Prostate gland (tissue), 2 donors: Measurements from ENCODE around the gene NLGN4Y.

ENCODE experiments used
- POLR2A ChIP-seq: fragments of 450-650 bp; IDR thresholded peaks from one replicate; pipeline ENCODE4 v1.6.1; 2016; ENCODE audit warnings: antibody characterized with exemption, mild to moderate bottlenecking
- POLR2AphosphoS5 ChIP-seq: sonication (generic); formaldehyde crosslinking; IDR thresholded peaks from one replicate; pipeline ENCODE4 v1.6.1; 2017; ENCODE audit warnings: antibody characterized with exemption
- TF ChIP-seq, protein P1 (sequence below), 4 experiments: fragments of 200-600 bp in 2 of 4; fragments of 450-650 bp in 2 of 4; sonication (generic) in 2 of 4; IDR thresholded peaks; 1 replicate in 3 of 4; 2 replicates in 1 of 4; pipeline ENCODE4 v1.5.1; 2016 to 2019; ENCODE audit warnings: antibody characterized with exemption in 4 of 4, mild to moderate bottlenecking in 2 of 4, moderate library complexity in 2 of 4

DNA sequence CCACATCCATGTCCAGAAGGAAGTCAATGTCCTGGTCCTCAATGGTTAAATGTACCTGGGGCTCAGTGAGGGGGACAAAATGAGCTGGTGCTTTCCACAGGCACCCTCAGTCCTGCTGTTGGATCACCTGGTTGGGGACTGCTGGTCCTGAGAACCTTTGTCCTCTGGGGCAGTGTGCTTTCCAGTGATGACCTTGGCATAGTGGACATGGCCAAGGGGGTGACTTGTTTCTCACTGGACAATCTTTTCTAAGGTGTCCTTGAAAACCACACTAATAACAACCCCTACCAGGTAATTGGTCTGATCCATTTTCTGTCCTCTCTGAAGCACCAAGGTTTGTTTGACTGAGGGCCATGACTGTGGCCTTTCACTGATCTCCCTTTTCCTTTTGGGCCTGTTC is 294.1 kb downstream of the NLGN4Y start:
- no peak for TF ChIP-seq POLR2AphosphoS5
- TF ChIP-seq, protein P1, sequence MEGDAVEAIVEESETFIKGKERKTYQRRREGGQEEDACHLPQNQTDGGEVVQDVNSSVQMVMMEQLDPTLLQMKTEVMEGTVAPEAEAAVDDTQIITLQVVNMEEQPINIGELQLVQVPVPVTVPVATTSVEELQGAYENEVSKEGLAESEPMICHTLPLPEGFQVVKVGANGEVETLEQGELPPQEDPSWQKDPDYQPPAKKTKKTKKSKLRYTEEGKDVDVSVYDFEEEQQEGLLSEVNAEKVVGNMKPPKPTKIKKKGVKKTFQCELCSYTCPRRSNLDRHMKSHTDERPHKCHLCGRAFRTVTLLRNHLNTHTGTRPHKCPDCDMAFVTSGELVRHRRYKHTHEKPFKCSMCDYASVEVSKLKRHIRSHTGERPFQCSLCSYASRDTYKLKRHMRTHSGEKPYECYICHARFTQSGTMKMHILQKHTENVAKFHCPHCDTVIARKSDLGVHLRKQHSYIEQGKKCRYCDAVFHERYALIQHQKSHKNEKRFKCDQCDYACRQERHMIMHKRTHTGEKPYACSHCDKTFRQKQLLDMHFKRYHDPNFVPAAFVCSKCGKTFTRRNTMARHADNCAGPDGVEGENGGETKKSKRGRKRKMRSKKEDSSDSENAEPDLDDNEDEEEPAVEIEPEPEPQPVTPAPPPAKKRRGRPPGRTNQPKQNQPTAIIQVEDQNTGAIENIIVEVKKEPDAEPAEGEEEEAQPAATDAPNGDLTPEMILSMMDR (IDR thresholded peaks at IDR 0.05) = no peak
- TF ChIP-seq POLR2A = no peak
